H7 (cell line): ENCODE results near the gene SCAI. TPM values are rescaled to one million over a fixed set of nuclear protein-coding genes. Genes with fewer than 3 reads are reported as not detected.
"Not testable (repeated sequence)": the region's sequence is repeated elsewhere in the genome, so short reads cannot be mapped to it uniquely, and the experiment has no call there.

ENCODE experiments used
- DNase-seq: peaks from one replicate; pipeline ENCODE4 v3.0.0; 2012
- H3K27me3 ChIP-seq: 2 replicates; pipeline ENCODE4 v1.6.0; 2011; ENCODE audit warnings: mild to moderate bottlenecking, low read length; ENCODE audit not compliant: control insufficient read depth, insufficient read depth
- H3K36me3 ChIP-seq: replicated peaks from 2 replicates; pipeline ENCODE4 v1.5.1; 2011; ENCODE audit warnings: low read length; ENCODE audit not compliant: control insufficient read depth, insufficient read depth
- H3K4me3 ChIP-seq: 2 replicates; pipeline ENCODE4 v1.5.1; 2011; ENCODE audit warnings: low read depth, mild to moderate bottlenecking, control low read depth, low read length, moderate library complexity; ENCODE audit not compliant: insufficient read depth
- total RNA-seq: library from RNA; depleted of rRNA; stranded (reverse); fragments of >200 nt; shearing (Covaris generic); gene quantifications from 2 replicates; pipeline ENCODE4 v1.2.3, GENCODE V29; 2014; rRNA removed

Gene SCAI
- total RNA-seq: 6.4 and 10.6 TPM in 2 replicates

- no peaks in the 10 kb centered on the region for H3K27me3 ChIP-seq
These were observed at the start of gene SCAI for GRCh38 chr9:125143377-125144090. TSS of gene SCAI (minus strand) at chr9:125143528. CDS start at chr9:125143437, 91 bp downstream.

GRCh38 chr9:125190361-125190801 lies 47.1 kb upstream of the SCAI start:
- Histone ChIP-seq H3K27me3 (no peaks in the 10 kb centered on the region), H3K36me3 (no peaks in the 10 kb centered on the region), H3K4me3 (peak overlapping the region; percentile 97)
- no peak for DNase-seq

More at GRCh38 chr9:125143377-125144090, at the start of gene SCAI:
- H3K4me3 ChIP-seq: peak within 1 kb of the TSS; percentile 66
- no peaks in the 10 kb centered on the region for H3K36me3 ChIP-seq
- peak; percentile 99 for DNase-seq

GRCh38 chr9:125189361-125190289 lies 46.3 kb upstream of the SCAI start, which contains the start of gene PPP6C:
TSS of gene PPP6C (minus strand) at chr9:125189803. CDS start at chr9:125189718, 85 bp downstream.
- Histone ChIP-seq H3K36me3 (no peaks in the 10 kb centered on the region), H3K4me3 (peak within 1 kb of the TSS; percentile 97), H3K27me3 (no peaks in the 10 kb centered on the region)
- peak; percentile 97 for DNase-seq

GRCh38 chr9:125189011-125189360 lies 45.7 kb upstream of the SCAI start:
- H3K27me3 ChIP-seq: no peaks in the 10 kb centered on the region
- H3K36me3 ChIP-seq: no peaks in the 10 kb centered on the region
- peak overlapping the region; percentile 97 for H3K4me3 ChIP-seq
- no peak for DNase-seq

- no peak for DNase-seq
- Histone ChIP-seq H3K27me3 (no peaks in the 10 kb centered on the region), H3K4me3 (no peak overlapping the region), H3K36me3 (no peaks in the 10 kb centered on the region)
These were observed 40.2 kb upstream of the SCAI start for GRCh38 chr9:125183561-125183960.

GRCh38 chr9:125183054-125183453 lies 39.7 kb upstream of the SCAI start:
- no peak for DNase-seq

GRCh38 chr9:125181756-125182155 lies 38.4 kb upstream of the SCAI start:
- DNase-seq, H3K27me3 ChIP-seq, H3K4me3 ChIP-seq, H3K36me3 ChIP-seq: not testable (repeated sequence)

More at GRCh38 chr9:125183054-125183453, 39.7 kb upstream of the SCAI start:
- H3K36me3 ChIP-seq: no peaks in the 10 kb centered on the region
- no peaks in the 10 kb centered on the region for H3K27me3 ChIP-seq
- no peak overlapping the region for H3K4me3 ChIP-seq

- no peak for DNase-seq
- Histone ChIP-seq H3K4me3 (no peak overlapping the region), H3K27me3 (no peaks in the 10 kb centered on the region), H3K36me3 (no peaks in the 10 kb centered on the region)
These were observed 37.5 kb upstream of the SCAI start for GRCh38 chr9:125180876-125181275.

- not testable (repeated sequence) for DNase-seq, H3K27me3 ChIP-seq, H3K4me3 ChIP-seq, H3K36me3 ChIP-seq
These were observed 36.4 kb upstream of the SCAI start for GRCh38 chr9:125179776-125180175.

GRCh38 chr9:125177888-125178287 lies 34.6 kb upstream of the SCAI start:
- Histone ChIP-seq H3K36me3 (no peaks in the 10 kb centered on the region), H3K4me3 (no peak overlapping the region), H3K27me3 (no peaks in the 10 kb centered on the region)
- DNase-seq: no peak

GRCh38 chr9:125176636-125177035 lies 33.3 kb upstream of the SCAI start:
- no peak for DNase-seq
- H3K36me3 ChIP-seq: no peaks in the 10 kb centered on the region
- H3K4me3 ChIP-seq: no peak overlapping the region
- no peaks in the 10 kb centered on the region for H3K27me3 ChIP-seq

- H3K36me3 ChIP-seq: no peaks in the 10 kb centered on the region; the same call in 1 of the 2 replicates
- no peaks in the 10 kb centered on the region for H3K27me3 ChIP-seq
- DNase-seq: no peak
- no peak overlapping the region for H3K4me3 ChIP-seq
These were observed 28.9 kb upstream of the SCAI start for GRCh38 chr9:125172031-125172755.

GRCh38 chr9:125169895-125170294 lies 26.6 kb upstream of the SCAI start:
- no peak for DNase-seq
- H3K36me3 ChIP-seq: no peaks in the 10 kb centered on the region; the same call in 1 of the 2 replicates
- no peak overlapping the region for H3K4me3 ChIP-seq
- no peaks in the 10 kb centered on the region for H3K27me3 ChIP-seq

- no peak for DNase-seq
These were observed 23.4 kb upstream of the SCAI start for GRCh38 chr9:125166762-125167161.

More at GRCh38 chr9:125166762-125167161, 23.4 kb upstream of the SCAI start:
- Histone ChIP-seq H3K27me3 (no peaks in the 10 kb centered on the region), H3K36me3 (no peaks in the 10 kb centered on the region; the same call in 1 of the 2 replicates), H3K4me3 (no peak overlapping the region)
